GM23338 (cell line): Measurements from ENCODE around the gene ASCL1. TPM values are rescaled to one million over a fixed set of nuclear protein-coding genes. Genes with fewer than 3 reads are reported as not detected.

Experiments
- ATAC-seq: fragments of 200-7000 bp; cut with Tn5 transposase; 3 replicates; pipeline ENCODE4 v1.9.1; 2020
- DNase-seq: peaks from one replicate; pipeline ENCODE4 v3.0.0-alpha.2; 2015; ENCODE audit warnings: low spot score
- H2AFZ ChIP-seq: fragments of 200-600 bp; sonication (generic); 2 replicates; pipeline ENCODE4 v1.8.0; 2016; ENCODE audit warnings: antibody characterized with exemption, mild to moderate bottlenecking, moderate library complexity
- H3F3A ChIP-seq: fragments of 200-600 bp; sonication (generic); replicated peaks from 2 replicates; pipeline ENCODE4 v1.8.0; 2017; ENCODE audit warnings: antibody characterized with exemption, mixed run types, low read depth
- H3K27ac ChIP-seq: fragments of 200-600 bp; sonication (generic); 2 replicates; pipeline ENCODE4 v1.6.1; 2016; ENCODE audit warnings: low read depth
- H3K27me3 ChIP-seq: fragments of 200-600 bp; sonication (generic); 2 replicates; pipeline ENCODE4 v1.8.0; 2016; ENCODE audit warnings: mild to moderate bottlenecking, mixed run types, moderate library complexity; ENCODE audit not compliant: insufficient read depth
- H3K36me3 ChIP-seq: fragments of 200-600 bp; sonication (generic); 2 replicates; pipeline ENCODE4 v1.8.0; 2016; ENCODE audit warnings: mild to moderate bottlenecking; ENCODE audit not compliant: insufficient read depth
- H3K4me1 ChIP-seq: fragments of 200-600 bp; sonication (generic); 2 replicates; pipeline ENCODE4 v1.8.0; 2016; ENCODE audit warnings: mild to moderate bottlenecking, moderate library complexity; ENCODE audit not compliant: insufficient read depth
- H3K4me2 ChIP-seq: fragments of 200-600 bp; sonication (generic); 2 replicates; pipeline ENCODE4 v1.7.1; 2017; ENCODE audit warnings: mixed run types
- H3K4me3 ChIP-seq: fragments of 200-600 bp; sonication (generic); 2 replicates; pipeline ENCODE4 v1.6.1; 2016; ENCODE audit warnings: mixed run types
- H3K79me2 ChIP-seq: fragments of 200-600 bp; sonication (generic); replicated peaks from 2 replicates; pipeline ENCODE4 v1.8.0; 2017; ENCODE audit warnings: mild to moderate bottlenecking; ENCODE audit not compliant: insufficient read depth
- H3K9me2 ChIP-seq: fragments of 200-600 bp; sonication (generic); 2 replicates; pipeline ENCODE4 v1.8.0; 2017; ENCODE audit not compliant: insufficient read depth
- H4K20me1 ChIP-seq: fragments of 200-600 bp; sonication (generic); replicated peaks from 2 replicates; pipeline ENCODE4 v1.8.0; 2017; ENCODE audit warnings: mild to moderate bottlenecking; ENCODE audit not compliant: insufficient read depth
- H3K27ac Mint-ChIP-seq: 2 replicates; pipeline ENCODE4 v1.8.0; 2020; ENCODE audit warnings: inconsistent platforms, mild to moderate bottlenecking, moderate library complexity, mixed read lengths
- H3K27me3 Mint-ChIP-seq: 3 replicates; pipeline ENCODE4 v1.8.0; 2022; ENCODE audit warnings: low read depth, mild to moderate bottlenecking, moderate library complexity, mixed read lengths, inconsistent platforms; ENCODE audit not compliant: insufficient read depth, poor library complexity
- H3K36me3 Mint-ChIP-seq: 3 replicates; pipeline ENCODE4 v1.8.0; 2021; ENCODE audit warnings: low read depth, mild to moderate bottlenecking, inconsistent platforms, moderate library complexity, mixed read lengths
- H3K4me1 Mint-ChIP-seq: 3 replicates; pipeline ENCODE4 v1.8.0; 2020; ENCODE audit warnings: mild to moderate bottlenecking, inconsistent platforms, mixed read lengths
- H3K4me3 Mint-ChIP-seq: 3 replicates; pipeline ENCODE4 v1.8.0; 2021; ENCODE audit warnings: moderate library complexity, mild to moderate bottlenecking, inconsistent platforms, mixed read lengths
- H3K9me3 Mint-ChIP-seq: 3 replicates; pipeline ENCODE4 v1.8.0; 2020; ENCODE audit warnings: moderate library complexity, mild to moderate bottlenecking, inconsistent platforms, mixed read lengths
- EZH2 ChIP-seq: fragments of 200-600 bp; sonication (generic); IDR thresholded peaks from one replicate; pipeline ENCODE4 v1.8.0; 2017; ENCODE audit warnings: antibody characterized with exemption, mild to moderate bottlenecking, low read depth; ENCODE audit not compliant: unreplicated experiment
- JUNB ChIP-seq: IDR thresholded peaks from one replicate; pipeline ENCODE4 v1.6.1; 2016; ENCODE audit warnings: antibody characterized with exemption; ENCODE audit not compliant: unreplicated experiment
- POLR2AphosphoS5 ChIP-seq: IDR thresholded peaks from 2 replicates; pipeline ENCODE4 v1.6.1; 2016; ENCODE audit warnings: antibody characterized with exemption, low read depth
- STAT1 ChIP-seq: IDR thresholded peaks from one replicate; pipeline ENCODE4 v1.6.1; 2016; ENCODE audit warnings: antibody characterized with exemption; ENCODE audit not compliant: unreplicated experiment
- polyA plus RNA-seq: library from polyadenylated mRNA; unstranded; fragments of >200 nt; fragmentation: Nextera tagmentation; extraction: Ambion mirVana; gene quantifications from 2 replicates; pipeline ENCODE4 v1.2.1, GENCODE V29; 2016
- total RNA-seq: library from RNA; depleted of rRNA; stranded (reverse); fragments of >200 nt; shearing (Covaris generic); gene quantifications from 2 replicates; pipeline ENCODE4 v1.2.3, GENCODE V29; 2014
- TF ChIP-seq, protein P1 (sequence below): IDR thresholded peaks from 2 replicates; pipeline ENCODE4 v1.6.1; 2016; ENCODE audit warnings: antibody characterized with exemption
- TF ChIP-seq, protein P2 (sequence below), 2 experiments: fragments of 200-600 bp in 1 of 2; sonication (generic) in 1 of 2; conservative IDR thresholded peaks; 2 replicates each; pipeline versions ENCODE4 v1.5.1 to v1.6.1; 2016 to 2017; ENCODE audit warnings: antibody characterized with exemption in 2 of 2, low read depth in 2 of 2, mild to moderate bottlenecking in 2 of 2, moderate library complexity in 1 of 2
- TF ChIP-seq, protein P3 (sequence below): fragments of 250-450 bp; sonication (Bioruptor Pico); IDR thresholded peaks from 2 replicates; pipeline ENCODE4 v1.5.0; 2020; ENCODE audit warnings: mild to moderate bottlenecking, moderate library complexity

ASCL1 gene
- total and polyA plus RNA-seq, 2 experiments from 2014 or later, result 0.37 TPM; not detected in 1

DNA sequence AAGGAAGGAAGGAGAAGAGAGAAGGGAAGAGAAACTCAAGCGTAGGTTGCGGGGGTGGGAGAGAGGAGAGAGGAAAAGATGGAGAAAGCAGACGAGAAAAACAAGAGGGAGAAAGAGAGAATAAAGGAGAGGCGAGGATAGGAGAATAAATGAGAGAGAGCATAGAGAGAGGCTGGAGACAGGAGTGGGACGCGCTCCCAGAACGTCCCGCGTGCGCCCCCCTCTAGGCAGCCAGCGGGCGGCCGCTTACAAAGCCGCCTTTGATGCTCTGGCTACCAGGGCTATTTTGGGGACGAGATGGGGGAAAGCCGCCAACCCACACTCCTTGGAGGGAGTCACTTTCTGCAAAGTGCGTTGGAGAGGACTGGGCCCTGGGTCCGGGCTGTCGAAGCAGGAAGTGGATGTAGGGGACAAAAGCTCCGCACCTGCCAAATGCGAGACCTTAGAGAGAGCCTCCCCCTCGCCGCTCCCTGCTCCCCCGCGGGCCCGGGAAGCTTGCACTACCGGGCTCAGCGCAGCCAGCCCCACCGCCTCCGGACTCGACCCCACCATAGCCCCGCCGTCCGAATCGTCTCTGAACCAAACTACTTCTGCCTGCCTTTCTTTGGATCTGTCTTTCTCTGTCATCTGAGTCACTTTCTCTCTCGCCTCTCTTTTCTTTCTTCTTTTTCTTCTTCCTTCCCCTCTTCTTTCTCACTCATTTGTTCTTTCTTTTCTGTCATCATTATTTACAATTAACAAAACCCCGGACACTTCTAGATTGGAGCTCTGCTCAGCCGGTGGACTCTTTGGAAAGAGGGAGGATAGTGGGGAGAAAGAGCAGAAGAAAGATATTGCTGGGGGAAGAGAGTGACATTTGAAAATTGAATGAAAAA is 8.0 kb downstream of the ASCL1 start:
- Mint-ChIP-seq H3K27ac (no peak overlapping the region), H3K4me1 (peaks cover 52% of the 10 kb centered on the region), H3K27me3 (peaks cover 86% of the 10 kb centered on the region), H3K36me3 (peaks cover 7% of the 10 kb centered on the region), H3K4me3 (peak overlapping the region; percentile 71), H3K9me3 (peaks cover 21% of the 10 kb centered on the region)
- peak; percentile 68 for DNase-seq
- Histone ChIP-seq H3F3A (peaks cover 19% of the 10 kb centered on the region), H3K79me2 (no peaks in the 10 kb centered on the region), H3K27me3 (peaks cover 97% of the 10 kb centered on the region), H3K36me3 (no peaks in the 10 kb centered on the region), H3K4me2 (peak overlapping the region; percentile 79), H3K4me1 (peaks cover 50% of the 10 kb centered on the region), H3K4me3 (peak overlapping the region; percentile 51), H3K27ac (no peak overlapping the region), H4K20me1 (peaks cover 13% of the 10 kb centered on the region), H3K9me2 (no peaks in the 10 kb centered on the region), H2AFZ (peak overlapping the region; percentile 80)
- peak; percentile 91 for TF ChIP-seq EZH2
- TF ChIP-seq, protein P1, sequence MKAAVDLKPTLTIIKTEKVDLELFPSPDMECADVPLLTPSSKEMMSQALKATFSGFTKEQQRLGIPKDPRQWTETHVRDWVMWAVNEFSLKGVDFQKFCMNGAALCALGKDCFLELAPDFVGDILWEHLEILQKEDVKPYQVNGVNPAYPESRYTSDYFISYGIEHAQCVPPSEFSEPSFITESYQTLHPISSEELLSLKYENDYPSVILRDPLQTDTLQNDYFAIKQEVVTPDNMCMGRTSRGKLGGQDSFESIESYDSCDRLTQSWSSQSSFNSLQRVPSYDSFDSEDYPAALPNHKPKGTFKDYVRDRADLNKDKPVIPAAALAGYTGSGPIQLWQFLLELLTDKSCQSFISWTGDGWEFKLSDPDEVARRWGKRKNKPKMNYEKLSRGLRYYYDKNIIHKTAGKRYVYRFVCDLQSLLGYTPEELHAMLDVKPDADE, result 0 out of 2 replicates have a peak, but pooled peaks have one; percentile 19
- TF ChIP-seq, protein P2, sequence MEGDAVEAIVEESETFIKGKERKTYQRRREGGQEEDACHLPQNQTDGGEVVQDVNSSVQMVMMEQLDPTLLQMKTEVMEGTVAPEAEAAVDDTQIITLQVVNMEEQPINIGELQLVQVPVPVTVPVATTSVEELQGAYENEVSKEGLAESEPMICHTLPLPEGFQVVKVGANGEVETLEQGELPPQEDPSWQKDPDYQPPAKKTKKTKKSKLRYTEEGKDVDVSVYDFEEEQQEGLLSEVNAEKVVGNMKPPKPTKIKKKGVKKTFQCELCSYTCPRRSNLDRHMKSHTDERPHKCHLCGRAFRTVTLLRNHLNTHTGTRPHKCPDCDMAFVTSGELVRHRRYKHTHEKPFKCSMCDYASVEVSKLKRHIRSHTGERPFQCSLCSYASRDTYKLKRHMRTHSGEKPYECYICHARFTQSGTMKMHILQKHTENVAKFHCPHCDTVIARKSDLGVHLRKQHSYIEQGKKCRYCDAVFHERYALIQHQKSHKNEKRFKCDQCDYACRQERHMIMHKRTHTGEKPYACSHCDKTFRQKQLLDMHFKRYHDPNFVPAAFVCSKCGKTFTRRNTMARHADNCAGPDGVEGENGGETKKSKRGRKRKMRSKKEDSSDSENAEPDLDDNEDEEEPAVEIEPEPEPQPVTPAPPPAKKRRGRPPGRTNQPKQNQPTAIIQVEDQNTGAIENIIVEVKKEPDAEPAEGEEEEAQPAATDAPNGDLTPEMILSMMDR (conservative IDR thresholded peaks at IDR 0.05; ENCODE audit: low read depth in 2 of 2), result no peak
- ATAC-seq, result peak; percentile 45

DNA sequence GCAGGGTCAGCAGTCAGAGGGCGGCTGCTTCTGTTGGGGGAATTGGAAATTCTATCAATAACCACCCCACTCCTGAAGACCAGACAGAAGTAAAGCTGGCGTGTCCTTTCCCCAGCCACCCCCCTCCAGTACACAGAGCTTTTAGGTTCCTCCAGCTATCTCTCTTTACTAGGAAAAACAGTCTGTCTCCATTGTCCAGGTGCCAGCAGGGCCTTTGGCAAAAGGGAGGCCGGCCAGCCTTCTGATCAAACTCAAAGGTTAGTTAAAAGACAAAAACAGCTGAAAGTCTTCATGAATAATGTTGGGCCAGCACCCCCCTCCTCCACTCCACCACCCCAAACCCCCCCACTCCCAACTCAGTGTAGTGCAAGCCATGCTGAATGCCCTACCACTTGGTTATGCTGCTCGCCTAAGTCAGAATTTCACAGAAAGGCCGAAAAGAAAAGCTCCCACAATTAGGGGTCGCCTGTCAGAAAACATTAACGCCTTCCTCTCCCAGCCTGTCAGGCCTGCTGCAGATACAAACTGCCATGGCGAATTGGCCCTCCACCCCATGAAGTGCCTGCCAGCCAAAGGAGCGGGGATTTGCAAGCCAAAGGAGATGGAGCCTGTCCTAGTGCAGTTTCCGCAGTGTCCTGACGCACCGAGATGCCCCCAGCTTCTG is 8.9 kb downstream of the ASCL1 start:
- peak overlapping the region; percentile 51 for H3K4me3 ChIP-seq
- Mint-ChIP-seq H3K27ac (no peak overlapping the region), H3K9me3 (peaks cover 19% of the 10 kb centered on the region), H3K27me3 (peaks cover 78% of the 10 kb centered on the region), H3K4me3 (peak overlapping the region; percentile 71; the same call in 1 of the 3 replicates), H3K4me1 (peaks cover 52% of the 10 kb centered on the region), H3K36me3 (peaks cover 7% of the 10 kb centered on the region)
- no peak overlapping the region for H2AFZ ChIP-seq
- ATAC-seq (peak; percentile 5; the same call in 1 of the 3 replicates), DNase-seq (no peak)
- H3K9me2 ChIP-seq, result no peaks in the 10 kb centered on the region
- H3K27ac ChIP-seq, result no peak overlapping the region
- no peaks in the 10 kb centered on the region for H3K79me2 ChIP-seq
- H3K27me3 ChIP-seq, result peaks cover 89% of the 10 kb centered on the region
- peaks cover 46% of the 10 kb centered on the region for H3K4me1 ChIP-seq
- peak overlapping the region; percentile 79 for H3K4me2 ChIP-seq
- peaks cover 9% of the 10 kb centered on the region for H4K20me1 ChIP-seq
- no peaks in the 10 kb centered on the region for H3K36me3 ChIP-seq
- peaks cover 19% of the 10 kb centered on the region for H3F3A ChIP-seq
- TF ChIP-seq JUNB (no peak), EZH2 (no peak), POLR2AphosphoS5 (no peak), STAT1 (no peak)
- TF ChIP-seq, protein P3, sequence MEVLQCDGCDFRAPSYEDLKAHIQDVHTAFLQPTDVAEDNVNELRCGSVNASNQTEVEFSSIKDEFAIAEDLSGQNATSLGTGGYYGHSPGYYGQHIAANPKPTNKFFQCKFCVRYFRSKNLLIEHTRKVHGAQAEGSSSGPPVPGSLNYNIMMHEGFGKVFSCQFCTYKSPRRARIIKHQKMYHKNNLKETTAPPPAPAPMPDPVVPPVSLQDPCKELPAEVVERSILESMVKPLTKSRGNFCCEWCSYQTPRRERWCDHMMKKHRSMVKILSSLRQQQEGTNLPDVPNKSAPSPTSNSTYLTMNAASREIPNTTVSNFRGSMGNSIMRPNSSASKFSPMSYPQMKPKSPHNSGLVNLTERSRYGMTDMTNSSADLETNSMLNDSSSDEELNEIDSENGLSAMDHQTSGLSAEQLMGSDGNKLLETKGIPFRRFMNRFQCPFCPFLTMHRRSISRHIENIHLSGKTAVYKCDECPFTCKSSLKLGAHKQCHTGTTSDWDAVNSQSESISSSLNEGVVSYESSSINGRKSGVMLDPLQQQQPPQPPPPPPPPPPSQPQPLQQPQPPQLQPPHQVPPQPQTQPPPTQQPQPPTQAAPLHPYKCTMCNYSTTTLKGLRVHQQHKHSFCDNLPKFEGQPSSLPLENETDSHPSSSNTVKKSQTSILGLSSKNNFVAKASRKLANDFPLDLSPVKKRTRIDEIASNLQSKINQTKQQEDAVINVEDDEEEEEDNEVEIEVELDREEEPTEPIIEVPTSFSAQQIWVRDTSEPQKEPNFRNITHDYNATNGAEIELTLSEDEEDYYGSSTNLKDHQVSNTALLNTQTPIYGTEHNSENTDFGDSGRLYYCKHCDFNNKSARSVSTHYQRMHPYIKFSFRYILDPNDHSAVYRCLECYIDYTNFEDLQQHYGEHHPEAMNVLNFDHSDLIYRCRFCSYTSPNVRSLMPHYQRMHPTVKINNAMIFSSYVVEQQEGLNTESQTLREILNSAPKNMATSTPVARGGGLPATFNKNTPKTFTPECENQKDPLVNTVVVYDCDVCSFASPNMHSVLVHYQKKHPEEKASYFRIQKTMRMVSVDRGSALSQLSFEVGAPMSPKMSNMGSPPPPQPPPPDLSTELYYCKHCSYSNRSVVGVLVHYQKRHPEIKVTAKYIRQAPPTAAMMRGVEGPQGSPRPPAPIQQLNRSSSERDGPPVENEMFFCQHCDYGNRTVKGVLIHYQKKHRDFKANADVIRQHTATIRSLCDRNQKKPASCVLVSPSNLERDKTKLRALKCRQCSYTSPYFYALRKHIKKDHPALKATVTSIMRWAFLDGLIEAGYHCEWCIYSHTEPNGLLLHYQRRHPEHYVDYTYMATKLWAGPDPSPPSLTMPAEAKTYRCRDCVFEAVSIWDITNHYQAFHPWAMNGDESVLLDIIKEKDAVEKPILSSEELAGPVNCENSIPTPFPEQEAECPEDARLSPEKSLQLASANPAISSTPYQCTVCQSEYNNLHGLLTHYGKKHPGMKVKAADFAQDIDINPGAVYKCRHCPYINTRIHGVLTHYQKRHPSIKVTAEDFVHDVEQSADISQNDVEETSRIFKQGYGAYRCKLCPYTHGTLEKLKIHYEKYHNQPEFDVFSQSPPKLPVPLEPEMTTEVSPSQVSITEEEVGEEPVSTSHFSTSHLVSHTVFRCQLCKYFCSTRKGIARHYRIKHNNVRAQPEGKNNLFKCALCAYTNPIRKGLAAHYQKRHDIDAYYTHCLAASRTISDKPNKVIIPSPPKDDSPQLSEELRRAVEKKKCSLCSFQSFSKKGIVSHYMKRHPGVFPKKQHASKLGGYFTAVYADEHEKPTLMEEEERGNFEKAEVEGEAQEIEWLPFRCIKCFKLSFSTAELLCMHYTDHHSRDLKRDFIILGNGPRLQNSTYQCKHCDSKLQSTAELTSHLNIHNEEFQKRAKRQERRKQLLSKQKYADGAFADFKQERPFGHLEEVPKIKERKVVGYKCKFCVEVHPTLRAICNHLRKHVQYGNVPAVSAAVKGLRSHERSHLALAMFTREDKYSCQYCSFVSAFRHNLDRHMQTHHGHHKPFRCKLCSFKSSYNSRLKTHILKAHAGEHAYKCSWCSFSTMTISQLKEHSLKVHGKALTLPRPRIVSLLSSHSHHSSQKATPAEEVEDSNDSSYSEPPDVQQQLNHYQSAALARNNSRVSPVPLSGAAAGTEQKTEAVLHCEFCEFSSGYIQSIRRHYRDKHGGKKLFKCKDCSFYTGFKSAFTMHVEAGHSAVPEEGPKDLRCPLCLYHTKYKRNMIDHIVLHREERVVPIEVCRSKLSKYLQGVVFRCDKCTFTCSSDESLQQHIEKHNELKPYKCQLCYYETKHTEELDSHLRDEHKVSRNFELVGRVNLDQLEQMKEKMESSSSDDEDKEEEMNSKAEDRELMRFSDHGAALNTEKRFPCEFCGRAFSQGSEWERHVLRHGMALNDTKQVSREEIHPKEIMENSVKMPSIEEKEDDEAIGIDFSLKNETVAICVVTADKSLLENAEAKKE (CRISPR knock-in tag), result no peak
- TF ChIP-seq, protein P2 (conservative IDR thresholded peaks at IDR 0.05; ENCODE audit: low read depth in 2 of 2), result no peak
